SK-N-SH treated with all-trans-retinoic acid at 6 μM for 48 hours (cell line): ENCODE measurements around the gene PRDM10.
"Not testable (repeated sequence)": the region's sequence is repeated elsewhere in the genome, so short reads cannot be mapped to it uniquely, and the experiment has no call there.

Experiments
- ESRRG ChIP-seq: fragments of 250-450 bp; sonication (Bioruptor Pico); IDR thresholded peaks from 2 replicates; pipeline ENCODE4 v1.6.1; 2021; ENCODE audit warnings: mild to moderate bottlenecking
- ISL1 ChIP-seq: fragments of 250-450 bp; sonication (Bioruptor Pico); IDR thresholded peaks from 2 replicates; pipeline ENCODE4 v2.1.2; 2022; ENCODE audit warnings: mild to moderate bottlenecking, moderate library complexity
- OSR1 ChIP-seq: fragments of 250-450 bp; sonication (Bioruptor Pico); IDR thresholded peaks from 2 replicates; pipeline ENCODE4 v1.8.0; 2022; ENCODE audit warnings: moderate library complexity, mild to moderate bottlenecking, inconsistent platforms
- PATZ1 ChIP-seq: fragments of 250-450 bp; sonication (Bioruptor Pico); IDR thresholded peaks from 2 replicates; pipeline ENCODE4 v1.8.0; 2020; ENCODE audit warnings: mild to moderate bottlenecking, moderate library complexity, borderline replicate concordance
- RARB ChIP-seq: fragments of 250-450 bp; sonication (Bioruptor Pico); IDR thresholded peaks from 2 replicates; pipeline ENCODE4 v1.8.0; 2021; ENCODE audit warnings: mild to moderate bottlenecking, moderate library complexity
- SNAI2 ChIP-seq: fragments of 250-450 bp; sonication (Bioruptor Pico); IDR thresholded peaks from 2 replicates; pipeline ENCODE4 v1.5.0; 2020; ENCODE audit warnings: mild to moderate bottlenecking, moderate library complexity
- TOX ChIP-seq: fragments of 250-450 bp; sonication (Bioruptor Pico); IDR thresholded peaks from 2 replicates; pipeline ENCODE4 v1.8.0; 2021; ENCODE audit warnings: mild to moderate bottlenecking, moderate library complexity, borderline replicate concordance
- ZNF565 ChIP-seq: fragments of 450-650 bp; formaldehyde crosslinking; conservative IDR thresholded peaks from 2 replicates; pipeline ENCODE4 v1.5.0; 2020; ENCODE audit warnings: low read depth, mild to moderate bottlenecking, moderate library complexity
- ZNF70 ChIP-seq: fragments of 450-650 bp; formaldehyde crosslinking; IDR thresholded peaks from 2 replicates; pipeline ENCODE4 v1.5.0; 2020; ENCODE audit warnings: mild to moderate bottlenecking, moderate library complexity
- TF ChIP-seq, protein P1 (sequence below): fragments of 250-450 bp; sonication (Bioruptor Pico); IDR thresholded peaks from 2 replicates; pipeline ENCODE4 v1.5.1; 2020; ENCODE audit warnings: low read depth, mild to moderate bottlenecking, moderate library complexity
- TF ChIP-seq, protein P2 (sequence below): fragments of 250-450 bp; sonication (Bioruptor Pico); IDR thresholded peaks from 2 replicates; pipeline ENCODE4 v1.8.0; 2021; ENCODE audit warnings: low read depth, mild to moderate bottlenecking, moderate library complexity, borderline replicate concordance

- not testable (repeated sequence) for TF ChIP-seq ISL1 (CRISPR knock-in tag); RARB (CRISPR knock-in tag); SNAI2 (CRISPR knock-in tag); PATZ1; TOX (CRISPR knock-in tag); ESRRG; ZNF565 (CRISPR knock-in tag); ZNF70 (CRISPR knock-in tag); OSR1 (CRISPR knock-in tag)
- TF ChIP-seq, protein P1, sequence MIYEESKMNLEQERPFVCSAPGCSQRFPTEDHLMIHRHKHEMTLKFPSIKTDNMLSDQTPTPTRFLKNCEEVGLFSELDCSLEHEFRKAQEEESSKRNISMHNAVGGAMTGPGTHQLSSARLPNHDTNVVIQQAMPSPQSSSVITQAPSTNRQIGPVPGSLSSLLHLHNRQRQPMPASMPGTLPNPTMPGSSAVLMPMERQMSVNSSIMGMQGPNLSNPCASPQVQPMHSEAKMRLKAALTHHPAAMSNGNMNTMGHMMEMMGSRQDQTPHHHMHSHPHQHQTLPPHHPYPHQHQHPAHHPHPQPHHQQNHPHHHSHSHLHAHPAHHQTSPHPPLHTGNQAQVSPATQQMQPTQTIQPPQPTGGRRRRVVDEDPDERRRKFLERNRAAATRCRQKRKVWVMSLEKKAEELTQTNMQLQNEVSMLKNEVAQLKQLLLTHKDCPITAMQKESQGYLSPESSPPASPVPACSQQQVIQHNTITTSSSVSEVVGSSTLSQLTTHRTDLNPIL = not testable (repeated sequence)
- TF ChIP-seq, protein P2, sequence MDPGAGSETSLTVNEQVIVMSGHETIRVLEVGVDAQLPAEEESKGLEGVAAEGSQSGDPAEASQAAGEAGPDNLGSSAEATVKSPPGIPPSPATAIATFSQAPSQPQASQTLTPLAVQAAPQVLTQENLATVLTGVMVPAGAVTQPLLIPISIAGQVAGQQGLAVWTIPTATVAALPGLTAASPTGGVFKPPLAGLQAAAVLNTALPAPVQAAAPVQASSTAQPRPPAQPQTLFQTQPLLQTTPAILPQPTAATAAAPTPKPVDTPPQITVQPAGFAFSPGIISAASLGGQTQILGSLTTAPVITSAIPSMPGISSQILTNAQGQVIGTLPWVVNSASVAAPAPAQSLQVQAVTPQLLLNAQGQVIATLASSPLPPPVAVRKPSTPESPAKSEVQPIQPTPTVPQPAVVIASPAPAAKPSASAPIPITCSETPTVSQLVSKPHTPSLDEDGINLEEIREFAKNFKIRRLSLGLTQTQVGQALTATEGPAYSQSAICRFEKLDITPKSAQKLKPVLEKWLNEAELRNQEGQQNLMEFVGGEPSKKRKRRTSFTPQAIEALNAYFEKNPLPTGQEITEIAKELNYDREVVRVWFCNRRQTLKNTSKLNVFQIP = not testable (repeated sequence)
Observed at GRCh38 chr11:130021606-130022005, 19.0 kb upstream of the PRDM10 start.
